Measurements from ENCODE around the gene DNAH11. TPM values are rescaled to one million over a fixed set of nuclear protein-coding genes. Genes with fewer than 3 reads are reported as not detected.

DNAH11 gene
- total and polyA plus RNA-seq, 2 of the 4 experiments (the other 2 are of a cell fraction) = not detected

GRCh38 chr7:21585070-21585724 lies 42.4 kb downstream of the DNAH11 start:
- Histone ChIP-seq H3K14ac (replicated peaks; ENCODE audit: low read depth, low read length) (no peak overlapping the region), H4K5ac (ENCODE audit: low read depth, low read length) (no peak overlapping the region), H3K23ac (ENCODE audit: low read depth, low read length) (no peak overlapping the region), H3K9me1 (ENCODE audit: insufficient read depth, low read length) (no peaks in the 10 kb centered on the region), H4K8ac (ENCODE audit: low read depth in 2 of 2, low read length in 2 of 2) (no peak overlapping the region), H2AFZ (replicated peaks; ENCODE audit: low read length, poor library complexity) (no peak overlapping the region), H3K4me2 (ENCODE audit: low read depth, low read length) (no peak overlapping the region), H2BK15ac (ENCODE audit: low read depth, low read length) (no peak overlapping the region), H3K27me3 (ENCODE audit: control insufficient read depth, insufficient read depth, low read length) (no peaks in the 10 kb centered on the region), H3K36me3 (ENCODE audit: control insufficient read depth, insufficient read depth, low read length) (no peaks in the 10 kb centered on the region), H2BK20ac (ENCODE audit: low read depth, low read length) (no peak overlapping the region), H2BK120ac (ENCODE audit: low read depth, low read length) (no peak overlapping the region), H2AK5ac (ENCODE audit: low read depth, low read length) (no peak overlapping the region), H3K4ac (ENCODE audit: low read depth, low read length) (no peak overlapping the region), H3K4me3 (ENCODE audit: insufficient read depth, low read depth, low read length) (no peak overlapping the region), H3K18ac (ENCODE audit: low read depth, low read length) (no peak overlapping the region), H2AK9ac (replicated peaks; ENCODE audit: low read depth, low read length, poor library complexity) (no peak overlapping the region), H3K9me3 (ENCODE audit: control insufficient read depth, insufficient read depth, low read length) (no peaks in the 10 kb centered on the region), H4K20me1 (ENCODE audit: insufficient read depth, low read length) (no peaks in the 10 kb centered on the region), H3K27ac (ENCODE audit: insufficient read depth, low read length) (no peak overlapping the region), H4K91ac (ENCODE audit: insufficient read depth, low read depth, low read length) (no peak overlapping the region), H3K79me1 (ENCODE audit: low read depth in 1 of 2, low read length in 2 of 2) (no peaks in the 10 kb centered on the region), H3K56ac (ENCODE audit: extremely low read depth, insufficient read depth, low read length) (no peak overlapping the region), H3K4me1 (ENCODE audit: control insufficient read depth, insufficient read depth, low read length) (0 out of 2 replicates have a peak, but pooled peaks cover 2% of the 10 kb centered on the region), H3K9ac (ENCODE audit: low read depth, low read length) (no peak overlapping the region), H2BK5ac (ENCODE audit: low read depth, low read length, poor library complexity, severe bottlenecking) (no peak overlapping the region)
- DNase-seq = no peak
- no peak for ATAC-seq (ENCODE audit: low read depth)
- intact Hi-C loops (cut with micrococcal nuclease) (no loop called here), in situ Hi-C loops (cut with MboI; ENCODE audit: low sequenced_read_pairs) (no loop called here), dilution Hi-C loops (cut with HindIII; ENCODE audit: low sequenced_read_pairs, unreplicated experiment) (no loop called here)
- POLR2A ChIA-PET (ENCODE audit: unreplicated experiment) = no interaction called here
- BruUV-seq (replicated peaks) = no TSS peak
- CTCF ChIA-PET = no interaction called here
- TF ChIP-seq SMC3 (IDR thresholded peaks at IDR 0.05; ENCODE audit: low read depth, low read length) = no peak
- whole genome bisulfite sequencing, 2 experiments (ENCODE audit: extremely low coverage in 2 of 2, insufficient read length in 1 of 2) = no CpG with 5 or more reads among the region's 6 CpGs

Measured in IMR-90 (cell line).